NCI-H2196 (cell line): ENCODE data around the gene BRMS1.
"Not testable (repeated sequence)": the region's sequence is repeated elsewhere in the genome, so short reads cannot be mapped to it uniquely, and the experiment has no call there.

ENCODE experiments used
- DNase-seq: peaks from one replicate; lab custom pipeline; 2025; ENCODE audit not compliant: unreplicated experiment; lab: John Stamatoyannopoulos, UW

Gene BRMS1, protein sequence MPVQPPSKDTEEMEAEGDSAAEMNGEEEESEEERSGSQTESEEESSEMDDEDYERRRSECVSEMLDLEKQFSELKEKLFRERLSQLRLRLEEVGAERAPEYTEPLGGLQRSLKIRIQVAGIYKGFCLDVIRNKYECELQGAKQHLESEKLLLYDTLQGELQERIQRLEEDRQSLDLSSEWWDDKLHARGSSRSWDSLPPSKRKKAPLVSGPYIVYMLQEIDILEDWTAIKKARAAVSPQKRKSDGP

DNA sequence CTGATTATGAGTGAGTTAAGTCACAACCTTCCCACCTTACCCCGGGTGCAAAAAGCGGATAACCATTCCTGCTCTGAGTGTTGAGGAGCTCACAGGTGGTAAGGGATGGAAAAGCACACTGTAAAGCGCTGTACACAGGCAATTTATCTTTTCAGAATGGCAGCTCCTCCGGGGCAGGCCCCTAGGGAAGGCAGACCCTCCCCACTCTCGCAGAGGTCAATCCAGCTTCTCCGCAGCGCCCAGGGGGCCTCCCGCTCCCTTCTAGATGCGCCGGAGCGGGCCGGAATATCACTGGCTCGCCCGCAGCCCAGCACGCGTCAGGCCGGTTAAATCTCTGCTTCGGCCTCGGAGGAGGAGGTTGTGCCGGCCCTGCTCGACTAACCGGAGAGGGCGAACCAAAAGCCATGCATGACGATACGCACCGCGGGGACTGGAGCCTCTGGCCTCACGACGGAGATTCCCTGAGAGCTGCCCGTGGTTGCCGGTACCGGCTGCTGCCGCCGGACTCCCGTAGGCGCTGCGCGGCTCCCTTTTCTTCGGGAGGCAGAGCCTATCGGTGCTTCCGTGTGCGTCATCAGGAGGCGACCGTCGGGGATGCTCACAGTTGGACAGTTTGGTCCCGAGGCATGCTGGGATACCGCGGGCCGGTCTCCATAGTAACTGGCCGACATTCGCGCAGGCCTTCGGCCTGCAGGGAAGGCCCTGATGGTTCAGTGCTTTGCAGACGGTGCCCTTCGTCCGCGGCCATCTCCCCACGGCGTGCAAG is at the start of gene BRMS1:
BRMS1 (minus strand) TSS at position 555 of the 766 bp plus-strand sequence. CDS start 2,870 bp downstream, outside the sequence.
- peak; percentile 96 for DNase-seq

DNA sequence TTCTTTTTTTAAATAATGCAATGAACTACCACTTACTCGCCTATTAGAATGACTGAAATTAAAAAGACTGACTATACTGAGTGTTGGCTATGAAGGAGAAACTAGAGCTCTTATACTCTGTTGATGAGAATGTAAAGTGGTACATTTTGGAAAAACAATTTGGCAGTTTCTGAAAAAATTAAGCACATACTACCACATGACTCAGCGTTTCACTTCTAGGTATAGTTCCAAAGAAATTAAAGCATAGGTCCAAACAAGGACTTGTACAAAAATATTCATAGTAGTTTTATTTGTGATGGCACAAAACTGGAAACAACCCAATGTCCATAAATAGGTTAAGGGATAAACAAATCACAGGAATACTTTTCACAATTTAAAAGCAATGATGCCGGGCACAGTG is 49.0 kb upstream of the BRMS1 start:
- DNase-seq, result no peak

GRCh38 chr11:66391322-66391721 is 46.4 kb upstream of the BRMS1 start:
- DNase-seq, result no peak

- peak; percentile 80 for DNase-seq
Measured at GRCh38 chr11:66388780-66389386, 44.0 kb upstream of the BRMS1 start.

DNA sequence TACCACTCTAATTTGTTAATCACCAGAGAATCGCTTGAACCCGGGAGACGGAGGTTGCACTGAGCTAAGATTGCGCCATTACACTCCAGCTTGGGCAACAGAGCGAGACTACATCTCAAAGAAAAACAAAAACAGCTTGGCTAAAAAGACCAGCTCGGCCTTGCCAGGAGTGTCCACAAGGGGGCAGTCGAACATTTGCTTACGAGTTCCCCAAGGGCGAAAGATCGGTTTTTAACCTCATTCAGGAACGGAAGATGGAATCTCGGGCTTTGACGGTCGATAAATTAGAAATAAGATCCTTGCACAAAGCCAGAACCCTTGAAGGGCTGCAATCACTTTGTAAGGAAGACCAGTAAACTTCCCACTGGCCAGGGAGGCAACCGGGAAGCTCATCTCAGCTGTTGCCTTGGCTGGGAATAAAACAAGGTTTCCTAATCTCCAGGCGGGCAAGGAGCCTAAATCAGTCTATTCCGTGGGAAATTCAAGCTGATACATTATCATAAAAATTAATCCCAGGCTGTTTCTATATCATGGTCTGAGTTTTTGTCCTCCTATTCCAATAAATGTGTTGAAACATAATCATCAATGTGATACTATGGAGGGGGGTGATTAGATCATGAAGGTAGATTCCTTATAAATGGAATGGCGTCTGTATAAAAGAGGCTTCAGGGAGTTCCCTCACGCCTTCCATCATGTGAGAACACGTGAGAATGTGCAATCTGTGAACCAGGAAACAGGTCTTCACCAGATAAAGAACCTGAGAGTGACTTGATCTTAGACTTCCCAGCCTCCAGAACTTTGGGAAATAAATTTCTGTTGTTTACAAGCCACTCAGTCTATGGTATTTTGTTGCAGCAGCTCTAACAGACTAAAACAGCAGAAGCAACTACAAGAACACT is 41.5 kb upstream of the BRMS1 start:
- peak; percentile 91 for DNase-seq

GRCh38 chr11:66384316-66384715 is 39.4 kb upstream of the BRMS1 start:
- peak; percentile 64 for DNase-seq

GRCh38 chr11:66380264-66380663 is 35.4 kb upstream of the BRMS1 start:
- DNase-seq, result not testable (repeated sequence)

GRCh38 chr11:66373690-66374287 is 28.9 kb upstream of the BRMS1 start:
- not testable (repeated sequence) for DNase-seq

DNA sequence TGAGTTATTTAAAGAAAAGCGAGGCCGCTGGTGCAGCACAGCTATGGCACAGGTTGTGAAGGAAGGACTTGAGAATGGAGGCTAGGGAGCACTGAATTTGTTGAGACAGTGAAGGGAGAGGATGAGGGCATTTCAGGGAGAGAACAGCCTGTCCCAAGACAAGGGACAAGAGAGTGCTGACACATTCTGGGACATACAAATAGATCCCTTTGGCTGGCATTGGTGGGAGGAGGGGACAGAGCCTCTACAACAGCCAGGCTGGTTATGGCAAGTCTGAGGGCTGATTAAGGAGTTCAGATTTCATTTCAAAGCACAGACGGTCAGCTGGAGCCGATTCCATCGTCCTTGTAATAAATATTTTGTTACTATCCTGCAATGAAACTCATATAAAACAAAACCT is 28.4 kb upstream of the BRMS1 start:
- peak; percentile 17 for DNase-seq

- DNase-seq, result peak; percentile 95
Measured at GRCh38 chr11:66371627-66372415, 26.9 kb upstream of the BRMS1 start, which contains the start of gene SLC29A2. Gene SLC29A2, minus strand, starts transcription at chr11:66371760. Its CDS starts 169 bp downstream, at chr11:66371591.

GRCh38 chr11:66369073-66369894 is 24.4 kb upstream of the BRMS1 start:
- no peak for DNase-seq

- no peak for DNase-seq
Measured at GRCh38 chr11:66368484-66368883, 23.6 kb upstream of the BRMS1 start.

GRCh38 chr11:66367561-66368312 is 22.8 kb upstream of the BRMS1 start:
- no peak for DNase-seq

DNA sequence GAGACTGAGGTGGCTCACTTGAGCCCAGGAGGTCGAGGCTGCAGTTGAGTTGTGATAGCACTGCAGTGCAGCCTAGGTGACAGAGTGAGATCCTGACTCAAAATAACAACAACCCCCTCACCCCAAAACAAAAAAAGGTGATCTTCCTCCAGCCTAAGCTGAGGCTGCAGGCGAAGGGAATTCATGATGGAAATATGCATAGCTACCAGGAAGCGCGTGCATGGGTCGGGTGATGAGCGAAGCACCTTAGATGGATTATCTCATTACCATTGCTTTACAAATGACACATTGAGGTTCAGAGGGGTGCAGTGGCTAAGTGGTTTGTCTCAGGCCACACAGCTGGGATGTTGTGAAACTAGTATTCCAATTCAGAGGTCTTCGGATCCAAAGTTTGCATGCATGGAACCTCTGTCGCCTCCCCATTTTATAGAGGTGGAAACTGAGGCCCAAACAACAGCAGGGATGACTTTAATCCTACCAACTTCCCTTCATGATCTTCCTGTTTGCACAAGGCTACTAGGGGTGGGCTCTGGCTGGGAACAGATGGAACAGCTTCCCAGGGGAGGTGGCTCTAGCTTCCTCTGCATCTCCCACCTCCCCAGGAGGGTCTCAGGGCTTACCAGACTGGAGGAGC is 22.1 kb upstream of the BRMS1 start:
- no peak for DNase-seq

GRCh38 chr11:66365711-66366619 is 21.1 kb upstream of the BRMS1 start:
- DNase-seq, result no peak

- DNase-seq, result no peak
Measured at GRCh38 chr11:66365166-66365565, 20.3 kb upstream of the BRMS1 start.
